Uterine smooth muscle cell (primary cell): Measurements from ENCODE around the gene XPNPEP1. TPM values are rescaled to one million over a fixed set of nuclear protein-coding genes. Genes with fewer than 3 reads are reported as not detected.

Source experiments
- total RNA-seq: library from RNA; depleted of rRNA; stranded (reverse); fragments of >200 nt; gene quantifications from 2 replicates; pipeline ENCODE4 v1.2.3, GENCODE V29; 2014

The XPNPEP1 gene
- 113 and 121 TPM in 2 replicates for total RNA-seq

GRCh38 chr10:109922976-109923921, at the start of gene XPNPEP1:
Gene XPNPEP1, minus strand, starts transcription at chr10:109923511. Its CDS starts 78 bp downstream, at chr10:109923433.

Other genes with a start within 250 kb of the XPNPEP1 start
- 88.0 and 108 TPM in 2 replicates for gene ADD3, start 84.5 kb upstream of the XPNPEP1 start, total RNA-seq